ENCODE measurements around the gene NSG2.
A peak's percentile ranks its signal among the peaks of the same experiment; 100 is the strongest.

The NSG2 gene

GRCh38 chr5:174058433-174059122 is 13.1 kb downstream of the NSG2 start:
- no peak overlapping the region for H3K27ac ChIP-seq
- no peak for DNase-seq (ENCODE audit: low read depth, low spot score)

GRCh38 chr5:174059247-174059646 is 13.7 kb downstream of the NSG2 start:
- DNase-seq (ENCODE audit: low read depth, low spot score): no peak
- H3K27ac ChIP-seq: no peak overlapping the region

GRCh38 chr5:174063082-174063756 is 17.7 kb downstream of the NSG2 start:
- DNase-seq (ENCODE audit: low read depth, low spot score): no peak

GRCh38 chr5:174064171-174064570 is 18.7 kb downstream of the NSG2 start:
- DNase-seq (ENCODE audit: low read depth, low spot score): no peak
- no peak overlapping the region for H3K27ac ChIP-seq

More at GRCh38 chr5:174063082-174063756, 17.7 kb downstream of the NSG2 start:
- no peak overlapping the region for H3K27ac ChIP-seq

- DNase-seq (ENCODE audit: low read depth, low spot score): no peak
Observed at GRCh38 chr5:174065528-174066197, 20.2 kb downstream of the NSG2 start.

GRCh38 chr5:174067499-174067898 is 22.0 kb downstream of the NSG2 start:
- no peak overlapping the region for H3K27ac ChIP-seq
- no peak for DNase-seq (ENCODE audit: low read depth, low spot score)

More at GRCh38 chr5:174065528-174066197, 20.2 kb downstream of the NSG2 start:
- no peak overlapping the region for H3K27ac ChIP-seq

- no peak for DNase-seq (ENCODE audit: low read depth, low spot score)
Observed at GRCh38 chr5:174071484-174071883, 26.0 kb downstream of the NSG2 start.

GRCh38 chr5:174073122-174073660 is 27.7 kb downstream of the NSG2 start:
- DNase-seq (ENCODE audit: low read depth, low spot score): no peak
- H3K27ac ChIP-seq: no peak overlapping the region

More at GRCh38 chr5:174071484-174071883, 26.0 kb downstream of the NSG2 start:
- H3K27ac ChIP-seq: no peak overlapping the region

- no peak overlapping the region for H3K27ac ChIP-seq
- no peak for DNase-seq (ENCODE audit: low read depth, low spot score)
Observed at GRCh38 chr5:174074369-174074768, 28.9 kb downstream of the NSG2 start.

GRCh38 chr5:174078416-174078815 is 32.9 kb downstream of the NSG2 start:
- no peak overlapping the region for H3K27ac ChIP-seq
- no peak for DNase-seq (ENCODE audit: low read depth, low spot score)

- DNase-seq (ENCODE audit: low read depth, low spot score): peak; percentile 2
- no peak overlapping the region for H3K27ac ChIP-seq
Observed at GRCh38 chr5:174082286-174082685, 36.8 kb downstream of the NSG2 start.

- DNase-seq (ENCODE audit: low read depth, low spot score): no peak
- H3K27ac ChIP-seq: no peak overlapping the region
Observed at GRCh38 chr5:174083056-174083827, 37.7 kb downstream of the NSG2 start.

- no peak for DNase-seq (ENCODE audit: low read depth, low spot score)
- H3K27ac ChIP-seq: no peak overlapping the region
Observed at GRCh38 chr5:174084691-174085154, 39.2 kb downstream of the NSG2 start.

- no peak overlapping the region for H3K27ac ChIP-seq
- DNase-seq (ENCODE audit: low read depth, low spot score): no peak
Observed at GRCh38 chr5:174086751-174087150, 41.2 kb downstream of the NSG2 start.

GRCh38 chr5:174087783-174088182 is 42.3 kb downstream of the NSG2 start:
- no peak overlapping the region for H3K27ac ChIP-seq
- no peak for DNase-seq (ENCODE audit: low read depth, low spot score)

- no peak for DNase-seq (ENCODE audit: low read depth, low spot score)
- H3K27ac ChIP-seq: no peak overlapping the region
Observed at GRCh38 chr5:174090129-174090528, 44.6 kb downstream of the NSG2 start.

GRCh38 chr5:174093123-174093522 is 47.6 kb downstream of the NSG2 start:
- no peak overlapping the region for H3K27ac ChIP-seq
- no peak for DNase-seq (ENCODE audit: low read depth, low spot score)

GRCh38 chr5:174094857-174095606 is 49.5 kb downstream of the NSG2 start:
- no peak for DNase-seq (ENCODE audit: low read depth, low spot score)
- no peak overlapping the region for H3K27ac ChIP-seq

GRCh38 chr5:174096619-174097018 is 51.1 kb downstream of the NSG2 start:
- no peak for DNase-seq (ENCODE audit: low read depth, low spot score)
- no peak overlapping the region for H3K27ac ChIP-seq

All from epithelial cell of prostate (primary cell).